HG02938 (cell line): ENCODE results near the gene ZNF320.
A peak's percentile ranks its signal among the peaks of the same experiment; 100 is the strongest.
"Not testable (repeated sequence)": the region's sequence is repeated elsewhere in the genome, so short reads cannot be mapped to it uniquely, and the experiment has no call there.

Source experiments
- ATAC-seq: cut with Tn5 transposase; IDR thresholded peaks from one replicate; pipeline ENCODE4 v1.9.1; 2021; ENCODE audit warnings: mild to moderate bottlenecking, moderate library complexity; ENCODE audit not compliant: unreplicated experiment

ZNF320 gene

DNA sequence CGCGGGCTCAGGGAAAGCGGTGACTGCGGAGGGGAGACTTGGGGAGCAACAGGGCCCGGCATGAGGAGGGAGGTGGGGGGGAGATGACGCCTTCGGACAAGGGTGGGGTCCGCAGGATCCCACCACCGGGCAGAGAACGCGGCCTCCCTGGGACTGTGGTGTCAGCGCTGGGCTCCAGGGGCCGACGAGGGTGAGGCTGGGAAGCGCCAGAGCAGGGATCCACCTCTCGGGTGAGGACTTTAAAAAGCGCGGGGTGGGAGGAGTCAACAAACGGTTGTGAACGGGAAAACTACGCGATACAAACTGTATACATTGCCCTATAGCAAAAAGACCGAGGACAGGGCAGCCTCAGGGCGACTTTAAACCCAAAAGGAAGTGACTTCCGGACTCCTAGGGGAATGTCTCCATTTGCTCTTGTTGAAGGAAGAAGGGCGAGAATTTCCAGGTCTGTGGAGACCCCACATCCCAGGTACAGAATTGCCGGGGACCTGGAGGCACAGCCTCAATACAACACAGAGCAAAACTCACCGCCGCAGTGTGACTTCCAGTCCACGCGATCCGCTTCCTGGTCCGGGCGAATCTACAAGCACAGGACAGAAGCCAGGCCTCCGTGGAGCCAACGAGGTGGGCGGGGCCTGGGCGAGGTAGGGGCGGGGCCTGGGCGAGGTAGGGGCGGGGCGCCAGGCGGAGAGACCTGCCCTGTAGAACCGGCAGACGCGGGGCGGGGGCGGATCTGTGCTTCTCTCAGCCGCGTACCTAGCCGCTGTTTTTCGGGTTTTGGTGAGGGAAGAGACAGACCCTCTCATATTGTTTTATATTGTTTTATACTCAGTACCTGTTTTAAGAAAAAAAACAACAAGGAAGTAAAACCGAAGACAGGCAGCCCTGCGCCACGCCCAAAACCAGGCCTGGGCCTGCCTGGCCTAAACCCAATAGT, 25.7 kb upstream of the ZNF320 start, which contains the start of gene ZNF888:
TSS of gene ZNF888 (minus strand) at position 588 of the 937 bp plus-strand sequence. CDS start 5,555 bp downstream, outside the sequence.
- peak; percentile 81 for ATAC-seq

- ATAC-seq, result no peak
Observed at GRCh38 chr19:52917531-52917930, 20.1 kb upstream of the ZNF320 start.

DNA sequence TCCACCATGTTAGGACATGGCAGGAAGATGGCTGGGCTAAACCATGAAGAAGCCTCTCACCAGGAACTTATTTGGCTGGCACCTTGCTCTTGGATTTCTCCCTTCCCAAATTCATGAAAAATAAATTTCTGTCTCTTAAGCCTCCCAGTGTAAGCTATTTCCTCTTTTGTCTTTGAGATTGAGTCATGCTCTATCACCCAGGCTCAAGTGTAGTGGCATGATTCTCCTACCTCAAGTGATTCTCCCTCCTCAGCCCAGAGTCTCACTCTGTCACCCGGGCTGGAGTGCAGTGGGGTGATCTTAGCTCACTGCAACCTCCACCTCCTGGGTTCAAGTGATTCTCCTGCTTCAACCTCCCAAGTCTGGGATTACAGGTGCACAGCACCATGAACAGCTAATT, 13.2 kb upstream of the ZNF320 start:
- no peak for ATAC-seq

DNA sequence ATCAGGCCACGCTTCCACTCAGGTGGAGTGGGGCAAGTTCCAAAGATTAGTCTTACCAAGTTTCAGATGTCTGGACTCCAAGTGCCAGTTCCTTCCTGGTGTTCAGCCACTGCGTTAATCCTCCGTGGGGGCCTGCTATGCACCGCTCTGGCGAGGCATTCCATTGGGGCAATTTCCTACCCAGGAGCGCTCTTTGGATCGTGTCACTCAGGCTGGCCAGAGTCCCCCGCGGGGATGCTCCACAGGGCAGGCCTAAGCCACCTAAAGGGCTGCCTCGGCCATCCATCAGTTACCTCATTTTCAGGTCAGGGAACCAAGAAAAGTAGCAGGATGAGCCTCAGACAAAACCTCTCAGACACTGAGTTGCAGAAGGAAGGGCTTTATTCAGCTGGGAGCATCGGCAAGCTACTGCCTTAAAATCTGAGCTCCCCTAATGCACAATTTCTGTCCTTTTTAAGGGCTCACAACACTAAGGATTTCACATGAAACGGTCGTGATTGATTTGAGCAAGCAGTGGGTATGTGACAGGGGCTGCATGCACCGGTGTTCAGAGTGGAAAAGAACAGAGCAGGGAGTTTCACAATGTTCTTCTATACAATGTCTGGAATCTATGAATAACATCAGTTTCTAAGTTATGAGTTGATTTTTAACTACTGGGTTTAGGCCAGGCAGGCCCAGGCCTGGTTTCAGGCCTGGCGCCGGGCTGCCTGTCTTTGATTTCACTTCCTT, 6.8 kb upstream of the ZNF320 start:
- not testable (repeated sequence) for ATAC-seq

DNA sequence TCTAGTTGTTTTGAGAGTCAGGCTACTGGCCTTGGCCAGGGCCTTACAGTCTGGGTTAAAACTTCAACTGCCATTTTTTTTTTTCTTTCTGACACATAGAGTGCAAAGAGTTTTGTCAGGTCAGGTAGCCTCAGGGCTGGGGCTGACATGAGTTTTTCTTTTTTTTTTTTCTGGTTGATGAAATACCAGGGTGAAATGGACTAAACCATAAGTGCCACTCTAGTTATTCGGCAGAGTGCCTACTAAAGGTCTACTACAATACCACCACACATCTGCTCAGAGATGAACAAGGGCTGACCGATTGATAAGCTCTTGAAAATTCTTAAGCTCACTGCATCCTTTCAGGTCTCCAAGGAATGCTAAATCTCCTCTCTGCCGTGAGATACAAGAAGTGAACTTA, 4.4 kb upstream of the ZNF320 start:
- ATAC-seq, result no peak

GRCh38 chr19:52898596-52898995, 1.2 kb upstream of the ZNF320 start:
- ATAC-seq, result not testable (repeated sequence)

DNA sequence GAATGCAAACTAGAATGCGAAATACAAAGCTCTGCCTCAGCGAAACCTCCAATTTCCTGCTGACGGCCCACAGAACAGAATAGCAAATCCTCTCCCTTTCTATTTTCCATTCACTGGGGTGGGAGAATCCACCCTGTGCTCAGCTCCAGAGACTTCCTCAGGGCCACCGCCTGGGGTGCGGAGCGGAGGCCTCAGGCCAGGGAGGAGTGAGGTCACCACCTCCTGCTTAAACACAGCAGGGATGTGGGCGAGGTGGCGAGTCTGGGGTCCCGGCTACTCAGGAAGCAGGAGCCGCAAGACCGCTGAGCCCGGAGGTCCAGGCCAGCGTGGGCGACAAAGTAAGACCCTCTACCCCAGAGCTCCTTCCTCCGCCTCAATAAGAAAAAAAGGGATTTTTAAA, 666 bp upstream of the ZNF320 start:
- no peak for ATAC-seq

DNA sequence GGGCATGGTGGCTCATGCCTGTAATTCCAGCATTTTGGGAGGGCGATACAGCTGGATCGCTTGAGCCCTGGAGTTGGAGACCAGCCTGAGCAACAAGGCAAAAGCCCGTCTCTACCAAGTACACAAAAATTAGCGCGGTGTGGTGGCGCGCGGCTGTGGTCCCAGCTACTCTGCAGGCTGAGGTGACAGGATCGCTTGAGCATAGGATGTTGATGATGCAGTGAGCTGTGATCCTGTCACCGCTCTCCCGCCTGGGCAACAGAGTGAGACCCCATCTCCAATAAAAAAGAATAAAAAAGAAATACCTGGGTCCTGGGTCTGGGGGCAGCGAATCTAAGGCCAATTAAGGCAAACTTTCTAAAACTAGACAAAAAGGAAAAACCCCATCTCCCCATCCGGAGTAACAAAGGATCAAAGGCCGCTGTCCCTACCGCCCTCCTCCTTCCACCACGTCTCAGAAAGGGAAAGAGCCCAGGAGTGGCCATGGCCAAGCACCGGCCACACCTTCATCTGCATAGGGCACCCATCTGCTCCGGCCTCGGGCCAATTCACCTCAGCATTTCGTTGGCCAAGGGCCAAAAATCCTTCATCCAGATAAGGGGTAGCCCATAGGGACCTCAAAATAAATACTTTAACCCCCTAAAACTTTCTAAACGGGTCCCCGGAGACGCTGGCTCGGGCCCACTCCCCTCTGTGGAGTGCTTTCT, 851 bp downstream of the ZNF320 start:
- peak; percentile 13 for ATAC-seq

- ATAC-seq, result no peak
Observed at GRCh38 chr19:52891336-52891735, 6.1 kb downstream of the ZNF320 start.

- no peak for ATAC-seq
Observed at GRCh38 chr19:52889931-52890330, 7.5 kb downstream of the ZNF320 start.

- ATAC-seq, result no peak
Observed at GRCh38 chr19:52889076-52889475, 8.4 kb downstream of the ZNF320 start.

- no peak for ATAC-seq
Observed at GRCh38 chr19:52880895-52881389, 16.5 kb downstream of the ZNF320 start.

DNA sequence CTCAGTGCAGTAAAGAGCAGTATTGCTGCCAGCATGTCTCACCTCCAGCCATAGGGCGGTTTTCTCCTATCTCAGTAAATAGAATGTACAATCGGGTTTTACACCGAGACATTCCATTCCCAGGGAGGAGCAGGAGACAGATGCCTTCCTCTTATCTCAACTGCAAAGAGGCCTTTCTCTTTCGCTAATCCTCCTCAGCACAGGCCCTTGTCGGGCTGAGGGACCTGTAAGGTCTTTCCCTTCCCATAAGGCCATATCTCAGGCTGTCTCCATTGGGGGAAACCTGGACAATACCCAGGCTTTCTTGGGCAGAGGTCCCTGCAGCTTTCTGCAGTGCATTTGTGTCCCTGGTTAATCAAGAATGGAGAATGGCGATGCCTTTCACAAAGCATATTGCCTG, 24.4 kb downstream of the ZNF320 start:
- not testable (repeated sequence) for ATAC-seq

- no peak for ATAC-seq
Observed at GRCh38 chr19:52871466-52871865, 26.0 kb downstream of the ZNF320 start.

- ATAC-seq, result not testable (repeated sequence)
Observed at GRCh38 chr19:52868031-52868430, 29.4 kb downstream of the ZNF320 start.

DNA sequence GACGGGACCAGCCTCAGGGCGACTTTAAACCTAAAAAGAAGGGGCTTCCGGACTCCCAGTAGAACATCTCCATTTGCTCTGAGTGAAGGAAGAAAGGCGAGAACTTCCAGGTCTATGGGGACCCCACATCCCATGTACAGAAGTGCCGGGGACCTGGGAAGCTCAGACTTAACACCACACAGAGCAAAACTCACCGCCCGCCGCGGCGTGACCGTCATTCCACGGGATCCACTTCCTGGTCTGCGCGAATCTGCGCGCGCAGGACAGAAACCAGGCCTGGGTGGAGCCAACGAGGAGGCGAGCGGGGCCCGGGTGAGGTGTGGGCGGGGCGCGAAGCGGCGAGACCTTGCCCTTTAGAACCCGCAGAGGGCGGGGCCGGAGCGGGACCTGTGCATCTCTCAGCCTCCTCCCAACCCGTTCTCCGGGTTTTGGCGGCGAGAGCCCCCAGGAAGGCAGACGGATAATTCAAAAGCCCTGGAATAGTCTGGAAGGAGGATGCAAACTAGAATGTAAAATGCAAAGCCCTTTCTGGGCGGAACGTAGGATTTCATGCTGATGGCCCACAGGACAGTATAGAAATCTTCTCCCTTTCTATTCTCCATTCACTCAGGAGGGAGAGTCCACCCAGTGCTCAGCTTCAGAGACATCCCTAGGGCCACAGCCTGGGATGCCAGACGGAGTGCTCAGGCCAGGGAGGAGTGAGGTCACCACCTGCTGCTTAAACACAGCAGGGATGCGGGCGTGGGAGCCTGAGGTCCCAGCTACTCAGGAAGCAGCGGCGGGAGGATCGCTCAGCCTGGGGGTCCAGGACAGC, 39.9 kb downstream of the ZNF320 start, which contains the start of gene ZNF468:
TSS of gene ZNF468 (minus strand) at position 242 of the 814 bp plus-strand sequence. CDS start 3,347 bp downstream, outside the sequence.
- ATAC-seq, result peak; percentile 88

- peak; percentile 33 for ATAC-seq
Observed at GRCh38 chr19:52856540-52857377, 40.7 kb downstream of the ZNF320 start.
